Measurements from ENCODE around the gene HSP90AB1.

HSP90AB1 gene

GRCh38 chr6:44255105-44255808 is 8.4 kb downstream of the HSP90AB1 start:
- DNase-seq (ENCODE audit: low read depth, low spot score): no peak

GRCh38 chr6:44255871-44256774 is 9.2 kb downstream of the HSP90AB1 start:
- peak; percentile 32 for DNase-seq (ENCODE audit: low read depth, low spot score)

GRCh38 chr6:44256775-44257024 is 9.8 kb downstream of the HSP90AB1 start:
- DNase-seq (ENCODE audit: low read depth, low spot score): no peak

- peak; percentile 92 for DNase-seq (ENCODE audit: low read depth, low spot score)
These were observed 10.3 kb downstream of the HSP90AB1 start, which contains the start of gene SLC35B2 for GRCh38 chr6:44257025-44257752. Gene SLC35B2 (minus strand): TSS chr6:44257528. CDS start chr6:44257410, 118 bp downstream.

- DNase-seq (ENCODE audit: low read depth, low spot score): no peak
These were observed 10.9 kb downstream of the HSP90AB1 start for GRCh38 chr6:44257753-44258324.

- no peak for DNase-seq (ENCODE audit: low read depth, low spot score)
These were observed 11.5 kb downstream of the HSP90AB1 start for GRCh38 chr6:44258325-44258863.

- DNase-seq (ENCODE audit: low read depth, low spot score): no peak
These were observed 12.0 kb downstream of the HSP90AB1 start for GRCh38 chr6:44258921-44259320.

- DNase-seq (ENCODE audit: low read depth, low spot score): no peak
These were observed 13.1 kb downstream of the HSP90AB1 start for GRCh38 chr6:44260011-44260410.

GRCh38 chr6:44260451-44261297 is 13.8 kb downstream of the HSP90AB1 start:
- no peak for DNase-seq (ENCODE audit: low read depth, low spot score)

GRCh38 chr6:44261581-44261980 is 14.7 kb downstream of the HSP90AB1 start:
- no peak for DNase-seq (ENCODE audit: low read depth, low spot score)

- no peak for DNase-seq (ENCODE audit: low read depth, low spot score)
These were observed 15.8 kb downstream of the HSP90AB1 start for GRCh38 chr6:44262467-44263353.

- DNase-seq (ENCODE audit: low read depth, low spot score): peak; percentile 47
These were observed 16.6 kb downstream of the HSP90AB1 start for GRCh38 chr6:44263354-44264100.

- DNase-seq (ENCODE audit: low read depth, low spot score): no peak
These were observed 17.5 kb downstream of the HSP90AB1 start for GRCh38 chr6:44264154-44265006.

- DNase-seq (ENCODE audit: low read depth, low spot score): peak; percentile 97
These were observed 18.3 kb downstream of the HSP90AB1 start, which contains the start of gene NFKBIE for GRCh38 chr6:44265007-44265721. Gene NFKBIE (minus strand): TSS chr6:44265551. CDS start chr6:44265346, 205 bp downstream.

- no peak for DNase-seq (ENCODE audit: low read depth, low spot score)
These were observed 18.9 kb downstream of the HSP90AB1 start for GRCh38 chr6:44265722-44266233.

GRCh38 chr6:44266347-44266746 is 19.4 kb downstream of the HSP90AB1 start:
- no peak for DNase-seq (ENCODE audit: low read depth, low spot score)

GRCh38 chr6:44267252-44267651 is 20.4 kb downstream of the HSP90AB1 start:
- no peak for DNase-seq (ENCODE audit: low read depth, low spot score)
